ENCODE measurements around the gene KAT8.
"Not testable (repeated sequence)": the region's sequence is repeated elsewhere in the genome, so short reads cannot be mapped to it uniquely, and the experiment has no call there.

KAT8 gene

DNA sequence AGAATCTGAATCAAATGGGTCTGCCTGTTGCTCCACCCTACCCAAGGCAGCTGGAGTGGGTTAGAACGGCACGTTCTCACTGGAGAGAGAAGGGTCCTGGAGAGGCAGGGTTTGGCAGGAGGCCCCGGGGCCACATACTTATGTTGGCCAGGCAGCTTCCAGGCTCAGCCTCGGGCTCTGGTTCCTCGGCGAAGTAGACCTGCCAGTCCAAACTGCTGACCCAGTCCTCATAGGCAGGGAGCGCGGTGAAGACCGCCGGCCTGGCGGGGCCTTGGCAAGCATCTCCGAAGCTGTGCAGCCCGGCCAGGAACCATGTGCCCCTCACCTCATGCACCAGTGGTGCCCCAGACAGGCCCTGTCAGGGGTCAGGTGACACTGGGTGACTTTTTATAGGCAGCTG, 33.5 kb upstream of the KAT8 start:
- DNase-seq (ENCODE audit: low spot score), result no peak

GRCh38 chr16:31084584-31085302, 32.7 kb upstream of the KAT8 start:
- no peak for DNase-seq (ENCODE audit: low spot score)

DNA sequence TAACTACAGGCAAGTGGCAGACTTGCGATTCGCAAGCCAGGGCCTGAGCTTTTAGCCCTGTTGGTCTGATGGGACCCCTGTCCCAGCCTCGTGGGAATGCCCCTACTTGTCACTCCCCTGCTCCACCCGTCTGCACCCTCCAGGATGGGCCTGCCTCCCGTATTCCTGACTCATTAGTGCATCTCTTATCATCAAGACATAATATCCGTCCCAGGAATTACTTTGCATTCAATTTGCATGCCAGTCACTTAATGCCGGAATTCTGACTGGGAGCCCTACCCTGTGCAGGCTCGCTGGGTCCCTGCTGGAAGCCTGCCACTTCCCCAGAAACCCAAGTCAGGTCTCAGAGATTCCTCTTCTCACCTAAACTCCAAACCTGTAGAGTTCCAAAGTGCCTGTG, 32.1 kb upstream of the KAT8 start:
- no peak for DNase-seq (ENCODE audit: low spot score)

DNA sequence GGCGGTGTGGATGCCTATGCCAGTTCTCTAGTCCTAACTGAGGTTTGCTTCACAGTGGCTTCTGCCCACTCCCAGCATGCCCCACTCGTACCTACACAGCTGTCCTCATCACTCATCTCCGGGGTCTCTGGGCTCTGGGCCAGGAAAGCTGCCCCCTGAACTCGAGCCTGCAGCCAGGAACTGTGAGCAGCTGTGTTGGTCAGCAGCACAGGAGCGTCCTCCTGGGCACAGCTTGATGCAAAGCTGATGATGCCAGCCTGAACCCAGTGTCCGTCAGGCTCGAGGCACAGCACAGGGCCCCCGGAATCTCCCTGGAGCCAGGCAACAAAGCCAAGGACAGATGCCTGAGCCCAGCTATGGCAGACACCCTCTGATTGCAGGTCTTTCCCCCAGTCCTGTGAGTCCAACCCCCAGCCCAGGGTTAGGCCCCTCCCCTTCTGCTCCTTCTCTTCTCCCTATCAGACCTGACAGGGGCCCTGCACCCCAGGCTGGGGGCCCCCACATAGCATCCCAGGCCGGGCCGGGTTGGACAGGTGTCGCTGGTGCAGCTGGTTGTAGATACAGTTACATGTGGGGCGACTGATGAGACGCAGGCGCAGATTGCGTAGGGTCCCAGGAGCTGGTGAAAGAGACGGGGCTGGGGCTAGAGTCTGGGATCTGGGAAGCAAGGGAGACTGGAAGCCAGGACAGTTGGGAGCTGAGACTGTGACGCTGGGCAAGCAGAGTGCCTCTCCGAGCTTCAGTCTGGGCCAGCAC, 31.4 kb upstream of the KAT8 start:
- no peak for DNase-seq (ENCODE audit: low spot score)

- no peak for DNase-seq (ENCODE audit: low spot score)
These were observed 30.9 kb upstream of the KAT8 start for GRCh38 chr16:31086629-31086906.

DNA sequence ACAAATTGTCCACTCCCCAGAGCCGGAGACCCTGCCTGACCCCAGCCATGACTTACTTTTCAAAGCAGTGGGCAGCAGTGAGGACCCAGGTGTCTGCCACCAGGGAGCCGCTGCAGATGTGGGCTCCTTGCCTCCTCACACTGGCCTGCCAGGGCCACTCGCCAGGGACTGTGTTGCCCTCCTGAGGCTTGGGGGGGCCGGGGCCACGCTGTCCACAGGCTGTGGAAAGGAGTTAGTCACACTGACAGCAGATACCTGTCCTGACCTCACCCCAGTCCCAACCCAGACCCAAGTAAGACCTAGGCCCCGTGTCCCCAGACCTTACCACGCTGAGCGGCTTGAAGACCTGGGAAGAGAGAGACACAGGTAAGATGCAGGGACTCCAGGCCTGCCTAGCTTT, 30.0 kb upstream of the KAT8 start:
- no peak for DNase-seq (ENCODE audit: low spot score)

- no peak for DNase-seq (ENCODE audit: low spot score)
These were observed 29.5 kb upstream of the KAT8 start for GRCh38 chr16:31087971-31088370.

GRCh38 chr16:31088459-31089183, 28.8 kb upstream of the KAT8 start, which contains the start of gene PRSS53:
Gene PRSS53, minus strand, starts transcription at chr16:31088943. Its CDS starts 134 bp downstream, at chr16:31088809.
- no peak for DNase-seq (ENCODE audit: low spot score)

DNA sequence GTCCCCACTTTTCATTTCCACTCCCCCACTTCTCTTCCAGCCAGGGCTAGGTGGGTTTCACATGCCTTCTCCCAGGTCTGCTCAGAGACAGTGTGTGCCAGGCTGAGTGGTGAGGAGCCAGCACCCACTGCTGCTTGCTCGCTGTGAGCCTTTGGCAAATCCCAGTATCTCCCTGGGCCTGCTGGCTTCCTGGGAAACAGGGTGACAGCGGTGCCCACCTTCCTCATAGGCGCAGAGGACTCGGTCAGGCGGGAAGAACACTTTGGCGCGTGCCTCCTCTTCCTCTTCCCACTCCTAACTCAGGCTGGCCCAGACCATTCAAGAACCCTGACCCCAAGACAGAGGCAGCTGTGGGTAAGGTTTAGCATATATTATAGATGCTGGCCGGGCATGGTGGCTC, 28.3 kb upstream of the KAT8 start:
- DNase-seq (ENCODE audit: low spot score), result no peak

DNA sequence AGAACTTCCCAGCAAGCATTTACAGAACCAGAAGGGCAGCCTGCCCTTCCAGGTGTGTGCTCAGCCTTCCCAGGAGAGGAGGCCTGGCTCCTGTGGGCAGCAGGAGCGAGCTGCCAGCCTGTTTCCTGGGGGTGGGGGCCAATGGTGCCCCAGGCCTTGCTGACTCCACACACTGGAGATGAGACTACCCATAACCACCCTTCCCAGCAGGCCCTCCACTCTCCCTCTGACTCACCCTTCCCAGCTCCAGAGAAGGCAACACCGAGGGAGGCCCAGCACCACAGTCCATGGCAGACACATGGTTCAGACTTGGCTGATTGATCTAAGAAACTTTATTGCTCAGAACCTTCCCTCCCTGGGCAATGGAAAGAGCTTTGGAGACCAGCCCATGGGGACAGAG, 26.9 kb upstream of the KAT8 start:
- no peak for DNase-seq (ENCODE audit: low spot score)

- DNase-seq (ENCODE audit: low spot score), result no peak
These were observed 25.1 kb upstream of the KAT8 start for GRCh38 chr16:31092330-31092729.

- DNase-seq (ENCODE audit: low spot score), result peak; percentile 78
These were observed 24.2 kb upstream of the KAT8 start for GRCh38 chr16:31093132-31093703.

- no peak for DNase-seq (ENCODE audit: low spot score)
These were observed 23.4 kb upstream of the KAT8 start for GRCh38 chr16:31094088-31094423.

DNA sequence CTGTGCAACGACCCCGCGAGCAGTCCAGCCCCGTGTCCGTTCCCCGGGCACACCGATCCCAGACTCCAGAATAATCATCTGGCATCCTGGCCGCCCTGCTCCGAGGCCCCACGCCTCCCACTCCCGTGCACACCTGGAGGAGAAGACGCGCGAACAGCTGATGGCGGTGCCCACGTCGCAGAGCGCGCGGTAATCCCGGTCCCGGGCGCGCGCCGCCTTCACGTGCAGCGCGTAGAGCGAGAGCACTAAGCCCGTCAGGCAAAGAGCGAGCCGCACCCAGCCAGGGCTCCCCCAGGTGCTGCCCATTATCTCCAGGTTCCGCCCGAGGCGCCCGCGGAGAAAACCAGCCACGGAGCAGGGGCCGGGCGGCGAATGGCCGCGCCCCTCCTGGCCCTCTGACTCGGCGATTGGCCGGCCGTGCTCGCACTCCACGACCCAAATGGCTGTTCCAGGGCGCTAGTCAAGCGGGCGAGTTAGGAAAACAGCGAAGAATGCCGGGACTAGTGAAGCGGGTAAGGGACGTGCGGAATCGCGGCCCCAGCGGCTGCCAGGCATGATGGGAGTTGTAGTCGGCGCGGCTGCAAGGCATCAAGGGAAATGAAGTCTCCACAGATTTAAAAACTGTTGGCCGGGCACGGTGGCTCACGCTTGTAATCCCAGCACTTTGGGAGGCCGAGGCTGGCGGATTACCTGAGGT, 22.9 kb upstream of the KAT8 start, which contains the start of gene VKORC1:
VKORC1 (minus strand) TSS at position 374 of the 697 bp plus-strand sequence; CDS start at position 306, 68 bp downstream.
- peak; percentile 94 for DNase-seq (ENCODE audit: low spot score)

GRCh38 chr16:31099860-31100638, 17.4 kb upstream of the KAT8 start:
- DNase-seq (ENCODE audit: low spot score), result no peak

- DNase-seq (ENCODE audit: low spot score), result not testable (repeated sequence)
These were observed 16.4 kb upstream of the KAT8 start for GRCh38 chr16:31100876-31101641.

DNA sequence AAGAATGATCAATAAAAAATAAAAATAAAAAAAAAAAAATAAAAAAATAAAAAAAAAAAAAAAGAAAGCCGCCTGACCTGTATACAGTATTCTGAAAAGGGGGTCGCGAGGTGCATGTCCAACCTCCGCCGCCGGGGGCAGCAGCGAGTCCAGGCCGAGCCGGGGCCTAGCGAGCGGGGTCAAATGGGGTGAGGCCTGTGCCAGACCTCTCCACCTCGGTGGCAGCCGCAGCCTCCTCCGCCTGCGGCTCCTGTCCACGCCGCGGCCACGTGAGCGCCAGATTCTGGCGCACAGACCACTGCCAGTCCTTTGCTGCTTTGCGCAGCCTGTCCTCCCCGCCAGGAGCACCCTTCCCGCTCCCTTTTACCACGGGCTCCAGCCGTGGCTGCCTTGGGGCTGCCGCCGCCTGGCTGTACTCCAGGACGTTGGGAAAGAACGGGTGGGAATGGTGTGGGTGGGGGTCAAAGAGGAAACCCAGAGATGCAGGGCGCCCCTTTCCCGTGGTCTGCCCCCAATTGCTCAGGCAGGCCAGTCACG, 11.7 kb upstream of the KAT8 start:
- peak; percentile 66 for DNase-seq (ENCODE audit: low spot score)

- no peak for DNase-seq (ENCODE audit: low spot score)
These were observed 10.7 kb upstream of the KAT8 start for GRCh38 chr16:31106509-31107464.

- no peak for DNase-seq (ENCODE audit: low spot score)
These were observed 10.0 kb upstream of the KAT8 start for GRCh38 chr16:31107465-31107867.
